Measurements from ENCODE around the gene SPSB4.

SPSB4 gene

GRCh38 chr3:141091426-141091825 is 40.3 kb downstream of the SPSB4 start:
- H3K9me3 ChIP-seq (ENCODE audit: low read depth, low read length): no peaks in the 10 kb centered on the region
- no peak for DNase-seq (ENCODE audit: low read depth, low spot score)
- no peak overlapping the region for H3K9ac ChIP-seq (ENCODE audit: insufficient read length)
- no peak overlapping the region for H3K4me3 ChIP-seq
- TF ChIP-seq FOXP2 (optimal IDR thresholded peaks at IDR 0.05; ENCODE audit: control extremely low read depth, extremely low read length, insufficient read depth): no peak
- no peak for TF ChIP-seq EZH2 (IDR thresholded peaks at IDR 0.05)
- TF ChIP-seq POLR2AphosphoS5 (IDR thresholded peaks at IDR 0.05; ENCODE audit: borderline replicate concordance, low read depth, low read length): no peak
- H3K27ac ChIP-seq: no peak overlapping the region
- no peaks in the 10 kb centered on the region for H3K36me3 ChIP-seq (ENCODE audit: insufficient read depth, low read length)

- H3K36me3 ChIP-seq (ENCODE audit: insufficient read depth, low read length): no peaks in the 10 kb centered on the region
- no peak overlapping the region for H3K27ac ChIP-seq
- H3K9me3 ChIP-seq (ENCODE audit: low read depth, low read length): no peaks in the 10 kb centered on the region
- no peak overlapping the region for H3K9ac ChIP-seq (ENCODE audit: insufficient read length)
- no peak overlapping the region for H3K4me3 ChIP-seq
- TF ChIP-seq FOXP2 (optimal IDR thresholded peaks at IDR 0.05; ENCODE audit: control extremely low read depth, extremely low read length, insufficient read depth) (no peak), EZH2 (IDR thresholded peaks at IDR 0.05) (no peak), POLR2AphosphoS5 (IDR thresholded peaks at IDR 0.05; ENCODE audit: borderline replicate concordance, low read depth, low read length) (no peak)
- no peak for DNase-seq (ENCODE audit: low read depth, low spot score)
These were observed 41.5 kb downstream of the SPSB4 start for GRCh38 chr3:141092663-141093062.

- no peak overlapping the region for H3K9ac ChIP-seq (ENCODE audit: insufficient read length)
- no peaks in the 10 kb centered on the region for H3K9me3 ChIP-seq (ENCODE audit: low read depth, low read length)
- no peak overlapping the region for H3K27ac ChIP-seq
- DNase-seq (ENCODE audit: low read depth, low spot score): no peak
- no peaks in the 10 kb centered on the region for H3K36me3 ChIP-seq (ENCODE audit: insufficient read depth, low read length)
- TF ChIP-seq FOXP2 (optimal IDR thresholded peaks at IDR 0.05; ENCODE audit: control extremely low read depth, extremely low read length, insufficient read depth): no peak
- TF ChIP-seq EZH2 (IDR thresholded peaks at IDR 0.05): no peak
- TF ChIP-seq POLR2AphosphoS5 (IDR thresholded peaks at IDR 0.05; ENCODE audit: borderline replicate concordance, low read depth, low read length): no peak
- no peak overlapping the region for H3K4me3 ChIP-seq
These were observed 42.2 kb downstream of the SPSB4 start for GRCh38 chr3:141093397-141093796.

- TF ChIP-seq FOXP2 (optimal IDR thresholded peaks at IDR 0.05; ENCODE audit: control extremely low read depth, extremely low read length, insufficient read depth) (no peak), EZH2 (IDR thresholded peaks at IDR 0.05) (no peak), POLR2AphosphoS5 (IDR thresholded peaks at IDR 0.05; ENCODE audit: borderline replicate concordance, low read depth, low read length) (no peak)
These were observed 43.0 kb downstream of the SPSB4 start for GRCh38 chr3:141093971-141094684.

GRCh38 chr3:141094790-141095545 is 43.8 kb downstream of the SPSB4 start:
- Histone ChIP-seq H3K27ac (no peak overlapping the region), H3K36me3 (ENCODE audit: insufficient read depth, low read length) (no peaks in the 10 kb centered on the region), H3K9ac (ENCODE audit: insufficient read length) (no peak overlapping the region), H3K9me3 (ENCODE audit: low read depth, low read length) (no peaks in the 10 kb centered on the region), H3K4me3 (no peak overlapping the region)
- no peak for DNase-seq (ENCODE audit: low read depth, low spot score)
- TF ChIP-seq EZH2 (IDR thresholded peaks at IDR 0.05) (no peak), POLR2AphosphoS5 (IDR thresholded peaks at IDR 0.05; ENCODE audit: borderline replicate concordance, low read depth, low read length) (no peak), FOXP2 (optimal IDR thresholded peaks at IDR 0.05; ENCODE audit: control extremely low read depth, extremely low read length, insufficient read depth) (no peak)

More at GRCh38 chr3:141093971-141094684, 43.0 kb downstream of the SPSB4 start:
- H3K4me3 ChIP-seq: no peak overlapping the region
- H3K27ac ChIP-seq: no peak overlapping the region
- no peaks in the 10 kb centered on the region for H3K36me3 ChIP-seq (ENCODE audit: insufficient read depth, low read length)
- H3K9ac ChIP-seq (ENCODE audit: insufficient read length): no peak overlapping the region
- no peaks in the 10 kb centered on the region for H3K9me3 ChIP-seq (ENCODE audit: low read depth, low read length)
- DNase-seq (ENCODE audit: low read depth, low spot score): no peak

GRCh38 chr3:141095546-141095937 is 44.4 kb downstream of the SPSB4 start:
- DNase-seq (ENCODE audit: low read depth, low spot score): no peak
- Histone ChIP-seq H3K9me3 (ENCODE audit: low read depth, low read length) (no peaks in the 10 kb centered on the region), H3K36me3 (ENCODE audit: insufficient read depth, low read length) (no peaks in the 10 kb centered on the region), H3K4me3 (no peak overlapping the region), H3K27ac (no peak overlapping the region), H3K9ac (ENCODE audit: insufficient read length) (no peak overlapping the region)
- TF ChIP-seq POLR2AphosphoS5 (IDR thresholded peaks at IDR 0.05; ENCODE audit: borderline replicate concordance, low read depth, low read length) (no peak), FOXP2 (optimal IDR thresholded peaks at IDR 0.05; ENCODE audit: control extremely low read depth, extremely low read length, insufficient read depth) (no peak), EZH2 (IDR thresholded peaks at IDR 0.05) (no peak)

- no peak for TF ChIP-seq EZH2 (IDR thresholded peaks at IDR 0.05)
- no peak for TF ChIP-seq FOXP2 (optimal IDR thresholded peaks at IDR 0.05; ENCODE audit: control extremely low read depth, extremely low read length, insufficient read depth)
- TF ChIP-seq POLR2AphosphoS5 (IDR thresholded peaks at IDR 0.05; ENCODE audit: borderline replicate concordance, low read depth, low read length): no peak
These were observed 45.0 kb downstream of the SPSB4 start for GRCh38 chr3:141096164-141096563.

GRCh38 chr3:141096981-141097380 is 45.8 kb downstream of the SPSB4 start:
- DNase-seq (ENCODE audit: low read depth, low spot score): no peak
- H3K27ac ChIP-seq: no peak overlapping the region
- no peak for TF ChIP-seq POLR2AphosphoS5 (IDR thresholded peaks at IDR 0.05; ENCODE audit: borderline replicate concordance, low read depth, low read length)
- no peak for TF ChIP-seq FOXP2 (optimal IDR thresholded peaks at IDR 0.05; ENCODE audit: control extremely low read depth, extremely low read length, insufficient read depth)
- no peak for TF ChIP-seq EZH2 (IDR thresholded peaks at IDR 0.05)
- no peaks in the 10 kb centered on the region for H3K9me3 ChIP-seq (ENCODE audit: low read depth, low read length)
- H3K36me3 ChIP-seq (ENCODE audit: insufficient read depth, low read length): no peaks in the 10 kb centered on the region
- H3K9ac ChIP-seq (ENCODE audit: insufficient read length): no peak overlapping the region
- H3K4me3 ChIP-seq: no peak overlapping the region

More at GRCh38 chr3:141096164-141096563, 45.0 kb downstream of the SPSB4 start:
- H3K27ac ChIP-seq: no peak overlapping the region
- H3K36me3 ChIP-seq (ENCODE audit: insufficient read depth, low read length): no peaks in the 10 kb centered on the region
- DNase-seq (ENCODE audit: low read depth, low spot score): no peak
- H3K9me3 ChIP-seq (ENCODE audit: low read depth, low read length): no peaks in the 10 kb centered on the region
- H3K4me3 ChIP-seq: no peak overlapping the region
- H3K9ac ChIP-seq (ENCODE audit: insufficient read length): no peak overlapping the region
